Measurements from ENCODE around the gene CCR7. TPM values are rescaled to one million over a fixed set of nuclear protein-coding genes. Genes with fewer than 3 reads are reported as not detected.
A peak's percentile ranks its signal among the peaks of the same experiment; 100 is the strongest.

CCR7 gene
- total RNA-seq, 1 experiment from 2014 or later: not detected

DNA sequence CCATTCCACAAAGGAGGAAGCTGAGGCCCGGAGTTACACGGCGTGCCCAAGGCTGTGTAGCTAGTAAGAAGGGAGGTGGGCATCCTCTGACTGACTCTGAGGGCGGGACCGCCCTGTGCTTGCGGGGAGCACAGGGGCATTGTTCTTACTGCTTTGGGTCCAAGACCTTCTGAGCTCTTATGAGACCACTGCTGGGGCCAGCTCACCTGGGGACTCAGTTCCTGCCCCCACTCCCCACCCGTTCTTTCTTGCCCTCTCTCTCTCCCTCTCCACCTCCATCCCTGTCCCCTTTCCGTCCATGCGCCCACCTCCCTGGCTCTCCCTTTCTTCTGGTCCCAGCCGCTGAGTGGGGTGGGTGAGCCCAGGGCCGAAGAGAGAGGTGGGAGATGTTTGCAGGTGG, 19.6 kb downstream of the CCR7 start:
- no peak for DNase-seq (ENCODE audit: low read depth, low spot score)
- in situ Hi-C loops (cut with HindIII; ENCODE audit: low pct_unique_long_range_greater_than_20kb, low sequenced_read_pairs): no loop called here

DNA sequence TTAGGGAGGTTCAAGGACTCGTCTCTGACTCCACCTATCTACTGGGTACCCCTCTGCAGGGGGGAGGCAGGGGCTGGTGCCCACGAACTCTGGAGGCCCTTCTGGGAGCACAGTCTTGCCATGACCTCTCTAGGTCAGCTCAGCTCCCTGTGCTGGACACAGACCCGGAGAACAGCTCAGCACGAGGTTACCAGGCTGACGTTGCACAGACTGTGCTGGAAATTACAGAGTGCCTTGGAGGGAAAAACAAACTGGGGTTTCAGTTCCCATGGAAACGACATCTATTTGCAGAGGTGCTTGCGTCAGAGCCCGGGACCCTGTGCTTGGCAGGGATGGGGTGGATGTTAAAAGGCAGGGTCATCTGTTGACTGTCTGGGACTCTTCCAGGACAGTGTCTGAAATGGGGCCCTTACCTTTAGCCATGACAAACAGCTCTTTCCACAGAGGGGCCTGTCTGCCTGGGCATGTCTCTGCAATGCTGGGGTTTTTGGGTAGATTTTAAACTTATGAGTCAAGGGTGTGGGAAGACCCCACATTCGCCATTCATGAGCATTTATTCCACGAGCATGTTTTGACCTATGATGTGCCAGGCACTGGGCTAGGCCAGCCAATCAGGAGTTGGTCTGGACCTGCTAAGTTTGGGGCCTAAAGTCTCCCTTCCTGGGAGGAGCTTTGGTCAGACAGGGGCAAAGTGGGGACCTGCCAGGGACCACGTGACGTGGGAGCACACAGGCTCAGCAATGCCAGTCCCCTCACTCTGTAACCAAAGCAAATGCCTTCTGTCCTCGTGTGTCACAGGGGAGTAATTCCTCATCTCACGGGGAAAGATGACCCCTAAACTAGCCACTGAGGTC, 22.5 kb downstream of the CCR7 start:
- DNase-seq (ENCODE audit: low read depth, low spot score): no peak
- in situ Hi-C loops (cut with HindIII; ENCODE audit: low pct_unique_long_range_greater_than_20kb, low sequenced_read_pairs): no loop called here

DNA sequence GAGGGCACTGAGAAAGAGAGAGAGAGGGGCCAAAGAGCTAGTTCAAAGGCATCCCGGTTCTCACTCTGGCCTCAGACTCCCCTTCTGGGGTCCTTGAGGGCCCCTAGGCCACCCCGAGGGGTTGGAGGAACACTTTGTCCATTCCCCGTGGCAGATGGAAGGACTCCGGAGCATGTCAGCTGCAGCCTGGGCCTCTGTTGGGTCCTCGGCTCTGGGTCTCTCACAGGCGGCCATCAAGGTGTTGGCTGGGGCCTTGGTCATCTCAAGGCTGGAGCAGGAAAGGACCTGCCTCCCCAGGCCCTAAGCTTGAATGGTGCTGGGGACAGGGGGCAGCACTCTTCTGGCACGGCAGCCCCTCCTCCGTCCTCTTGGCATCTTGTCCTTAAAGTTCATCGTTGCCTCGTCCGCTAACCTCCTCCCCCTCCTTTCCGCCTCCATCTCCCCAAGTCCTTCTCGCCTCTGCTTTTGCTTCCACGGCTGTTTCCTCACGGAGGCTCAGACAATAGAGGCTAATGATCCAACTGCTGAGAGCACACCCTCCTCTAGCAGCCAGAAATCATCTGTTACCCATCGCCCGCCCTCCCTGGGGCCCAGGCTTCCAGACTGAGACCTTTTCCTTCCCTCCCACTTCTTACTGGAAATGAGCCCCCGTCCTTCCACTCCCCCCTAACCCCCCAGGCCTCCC, 23.3 kb downstream of the CCR7 start:
- in situ Hi-C loops (cut with HindIII; ENCODE audit: low pct_unique_long_range_greater_than_20kb, low sequenced_read_pairs): no loop called here
- no peak for DNase-seq (ENCODE audit: low read depth, low spot score)

GRCh38 chr17:40541060-40541872, 24.0 kb downstream of the CCR7 start:
- no peak for DNase-seq (ENCODE audit: low read depth, low spot score)
- in situ Hi-C loops (cut with HindIII; ENCODE audit: low pct_unique_long_range_greater_than_20kb, low sequenced_read_pairs): no loop called here

GRCh38 chr17:40540448-40540847, 24.8 kb downstream of the CCR7 start:
- no peak for DNase-seq (ENCODE audit: low read depth, low spot score)
- in situ Hi-C loops (cut with HindIII; ENCODE audit: low pct_unique_long_range_greater_than_20kb, low sequenced_read_pairs): no loop called here

DNA sequence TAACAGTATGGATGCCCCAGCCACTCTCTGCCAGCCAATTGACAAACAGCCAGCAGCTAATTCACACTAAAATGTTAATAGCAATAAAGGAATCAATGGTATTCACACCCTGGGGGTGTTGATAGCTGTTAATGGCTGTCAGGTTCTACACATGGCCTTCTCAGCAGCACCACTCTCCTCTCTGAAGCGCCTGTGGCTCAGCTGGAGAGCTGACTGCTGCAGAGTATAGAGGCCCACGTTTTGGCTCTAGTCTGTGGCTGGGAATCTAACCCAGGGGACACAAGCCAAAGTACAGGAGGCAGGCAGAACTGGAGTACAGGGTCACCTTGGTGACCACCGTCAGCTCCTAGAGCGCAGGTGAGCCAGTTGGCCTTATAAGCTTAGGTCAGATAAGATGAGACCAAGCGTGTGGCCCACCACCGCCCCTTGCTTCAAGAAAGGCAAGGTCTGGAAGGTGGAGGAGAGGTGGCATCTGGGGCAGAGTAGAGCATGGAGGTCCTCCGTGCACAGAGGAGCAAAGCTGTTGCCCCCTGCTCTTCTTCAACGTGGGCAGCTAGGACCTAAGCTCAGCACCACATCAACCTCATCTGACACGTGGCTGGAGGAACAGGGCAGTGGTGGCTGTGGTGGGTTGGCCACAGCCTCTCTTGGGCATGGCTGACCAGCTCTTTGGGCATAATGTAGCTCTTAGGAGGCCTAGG, 25.4 kb downstream of the CCR7 start:
- DNase-seq (ENCODE audit: low read depth, low spot score): no peak
- in situ Hi-C loops (cut with HindIII; ENCODE audit: low pct_unique_long_range_greater_than_20kb, low sequenced_read_pairs): no loop called here

DNA sequence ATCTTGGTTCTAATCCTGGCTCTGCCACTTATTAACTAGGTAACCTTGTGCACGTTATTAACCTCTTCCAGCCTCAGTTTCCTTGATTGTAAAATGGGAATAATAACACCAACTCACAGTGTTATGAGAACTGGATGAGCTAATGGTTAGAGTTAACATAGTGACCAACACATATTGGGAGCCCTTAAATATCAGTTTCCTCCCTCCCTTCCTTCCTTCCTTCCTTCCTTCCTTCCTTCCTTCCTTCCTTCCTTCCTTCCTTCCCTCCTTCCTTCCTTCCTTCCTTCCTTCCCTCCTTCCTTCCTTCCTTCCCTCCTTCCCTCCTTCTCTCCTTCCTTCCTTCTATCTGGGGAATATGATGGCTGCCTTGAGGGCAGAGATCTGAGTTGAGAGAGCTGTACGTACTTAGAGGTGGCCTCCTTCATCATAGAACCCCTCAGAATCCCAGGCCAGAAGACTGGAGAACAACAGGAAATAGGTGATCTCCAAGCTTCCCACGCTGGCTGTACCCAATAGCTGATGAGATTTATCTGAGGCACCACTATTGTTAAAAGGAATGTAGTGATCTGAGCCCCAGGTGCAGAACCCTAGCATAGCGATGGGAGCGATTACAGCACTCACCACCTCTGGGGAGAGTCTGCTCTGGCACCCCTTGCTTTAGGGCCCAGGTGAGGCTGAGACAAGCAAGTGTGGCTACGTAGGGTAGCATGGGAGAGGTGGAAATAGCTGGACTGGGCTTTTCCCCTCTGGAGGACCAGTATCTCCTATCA, 26.2 kb downstream of the CCR7 start:
- in situ Hi-C loops (cut with HindIII; ENCODE audit: low pct_unique_long_range_greater_than_20kb, low sequenced_read_pairs): no loop called here

DNA sequence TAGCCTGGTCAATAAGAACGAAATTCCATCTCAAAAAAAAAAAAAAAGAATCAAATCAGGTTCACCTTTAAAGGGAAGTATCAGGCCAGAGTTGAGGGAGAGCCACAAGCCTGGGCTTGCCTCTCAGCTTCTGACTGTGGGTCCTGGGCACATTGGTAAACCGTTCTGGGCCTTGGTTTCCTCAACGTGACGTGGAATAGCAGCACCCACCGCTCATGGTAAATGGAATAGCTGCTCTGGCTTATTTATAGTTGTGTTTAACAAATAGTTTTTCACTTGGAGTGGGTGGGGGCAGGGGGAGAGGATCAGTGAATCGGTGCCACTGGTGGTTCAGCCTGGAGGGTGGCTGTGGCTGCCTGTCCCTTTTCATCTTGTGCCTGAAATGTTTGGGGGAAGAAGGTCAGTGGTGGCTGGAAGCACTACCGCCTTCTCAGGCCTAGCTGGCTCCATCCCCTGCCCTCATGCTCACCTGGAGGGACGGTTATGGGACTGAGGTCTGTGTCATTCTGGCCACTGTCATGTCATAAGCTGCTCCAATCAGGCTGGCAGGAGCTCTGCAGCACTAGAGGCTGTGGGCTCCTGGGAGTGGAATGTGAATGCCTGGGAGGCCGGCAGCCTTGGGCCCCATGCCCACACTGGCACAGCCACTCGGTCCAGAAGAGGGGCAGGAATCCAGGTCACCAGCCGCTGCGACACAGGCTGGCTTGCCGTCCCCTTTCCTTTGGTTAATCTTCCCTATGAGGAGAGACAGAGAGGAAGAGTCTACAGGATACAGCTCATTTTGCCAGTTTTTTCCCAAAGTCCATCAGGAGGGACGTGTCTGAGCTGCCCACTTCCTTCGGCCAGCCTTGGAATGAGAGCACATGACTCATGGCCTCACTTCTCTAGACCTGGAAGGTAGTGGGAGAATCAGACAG, 27.0 kb downstream of the CCR7 start:
- DNase-seq (ENCODE audit: low read depth, low spot score): no peak
- in situ Hi-C loops (cut with HindIII; ENCODE audit: low pct_unique_long_range_greater_than_20kb, low sequenced_read_pairs): no loop called here

More for the DNA sequence above, 26.2 kb downstream of the CCR7 start:
- no peak for DNase-seq (ENCODE audit: low read depth, low spot score)

GRCh38 chr17:40536295-40537171, 28.7 kb downstream of the CCR7 start:
- DNase-seq (ENCODE audit: low read depth, low spot score): no peak

GRCh38 chr17:40535924-40536294, 29.4 kb downstream of the CCR7 start:
- DNase-seq (ENCODE audit: low read depth, low spot score): no peak
- in situ Hi-C loops (cut with HindIII; ENCODE audit: low pct_unique_long_range_greater_than_20kb, low sequenced_read_pairs): no loop called here

More at GRCh38 chr17:40536295-40537171, 28.7 kb downstream of the CCR7 start:
- in situ Hi-C loops (cut with HindIII; ENCODE audit: low pct_unique_long_range_greater_than_20kb, low sequenced_read_pairs): no loop called here

GRCh38 chr17:40535438-40535837, 29.8 kb downstream of the CCR7 start:
- DNase-seq (ENCODE audit: low read depth, low spot score): no peak
- in situ Hi-C loops (cut with HindIII; ENCODE audit: low pct_unique_long_range_greater_than_20kb, low sequenced_read_pairs): no loop called here

DNA sequence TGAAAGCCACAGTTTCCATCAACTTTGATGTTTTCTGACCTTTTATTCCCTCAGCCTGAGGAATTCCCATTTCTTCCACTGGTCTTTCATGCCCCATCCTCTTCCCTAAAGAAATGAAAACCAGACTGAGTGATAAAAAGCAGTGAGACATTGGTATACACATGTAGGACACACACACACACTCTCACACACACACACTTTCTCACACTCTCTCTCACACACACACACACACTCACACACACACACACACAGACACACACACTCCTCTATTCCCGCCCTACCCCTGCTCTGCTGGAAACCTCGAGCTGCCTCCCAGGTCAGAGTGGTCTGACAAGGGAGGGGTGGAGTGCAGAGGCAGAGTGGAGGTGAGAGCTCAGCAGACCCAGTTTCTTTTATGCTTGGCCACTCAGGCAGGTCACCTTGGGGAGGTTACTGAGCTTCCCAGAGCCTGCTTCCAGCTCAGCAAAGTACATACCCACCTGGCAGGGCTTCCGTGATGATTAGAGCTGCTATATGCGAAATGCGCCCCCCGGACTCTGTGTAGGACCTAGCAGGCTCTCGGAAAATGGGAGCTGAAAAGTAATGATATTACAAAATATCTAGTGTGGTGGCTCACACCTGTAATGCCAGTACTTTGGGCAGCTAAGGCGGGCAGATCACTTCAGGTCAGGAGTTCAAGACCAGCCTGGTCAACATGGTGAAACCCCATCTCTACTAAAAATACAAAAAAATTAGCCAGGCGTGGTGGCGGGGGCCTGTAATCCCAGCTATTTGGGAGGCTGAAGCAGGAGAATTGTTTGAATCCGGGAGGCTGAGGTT, 30.7 kb downstream of the CCR7 start:
- in situ Hi-C loops (cut with HindIII; ENCODE audit: low pct_unique_long_range_greater_than_20kb, low sequenced_read_pairs): no loop called here
- no peak for DNase-seq (ENCODE audit: low read depth, low spot score)

DNA sequence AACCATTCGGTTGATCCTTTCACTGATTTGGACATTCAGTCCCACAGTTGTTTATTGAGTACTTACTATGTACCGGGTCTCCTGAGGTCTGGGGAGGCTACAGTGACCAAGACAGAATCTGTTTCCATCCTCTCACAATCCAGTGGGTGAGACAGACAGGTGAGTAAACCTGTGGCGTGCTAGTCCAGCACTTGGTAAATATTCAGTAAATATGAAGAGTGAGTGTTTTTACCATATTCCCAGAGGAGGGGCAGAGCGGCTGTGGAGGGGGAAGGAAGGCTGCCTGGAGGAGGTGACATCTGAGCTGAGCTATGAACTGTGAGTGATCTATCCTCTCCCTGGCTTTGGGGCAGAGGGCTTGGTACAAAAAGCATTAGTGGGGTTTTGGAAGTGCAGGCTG, 31.4 kb downstream of the CCR7 start:
- in situ Hi-C loops (cut with HindIII; ENCODE audit: low pct_unique_long_range_greater_than_20kb, low sequenced_read_pairs): no loop called here
- DNase-seq (ENCODE audit: low read depth, low spot score): no peak

- in situ Hi-C loops (cut with HindIII; ENCODE audit: low pct_unique_long_range_greater_than_20kb, low sequenced_read_pairs): no loop called here
- peak; percentile 86 for DNase-seq (ENCODE audit: low read depth, low spot score)
These were observed 32.6 kb downstream of the CCR7 start for GRCh38 chr17:40532520-40533253.

Measured in SK-MEL-5 (cell line).